NCI-H526 treated with DMSO at 0.1 percent for 48 hours (cell line): ENCODE data around the gene SCAANT1.

Source experiments
- DNase-seq: peaks from one replicate; lab custom pipeline; 2025; lab: John Stamatoyannopoulos, UW

Gene SCAANT1

GRCh38 chr3:63934041-63934866 lies 22.1 kb upstream of the SCAANT1 start:
- DNase-seq = no peak

GRCh38 chr3:63933459-63933858 lies 21.3 kb upstream of the SCAANT1 start:
- no peak for DNase-seq

- no peak for DNase-seq
Observed at GRCh38 chr3:63932509-63933212, 20.5 kb upstream of the SCAANT1 start.

GRCh38 chr3:63931290-63931689 lies 19.1 kb upstream of the SCAANT1 start:
- no peak for DNase-seq

GRCh38 chr3:63927422-63928280 lies 15.5 kb upstream of the SCAANT1 start:
- no peak for DNase-seq

GRCh38 chr3:63926309-63926708 lies 14.1 kb upstream of the SCAANT1 start:
- DNase-seq = no peak

- no peak for DNase-seq
Observed at GRCh38 chr3:63922491-63923199, 10.5 kb upstream of the SCAANT1 start.

- no peak for DNase-seq
Observed at GRCh38 chr3:63921741-63922482, 9.7 kb upstream of the SCAANT1 start.

GRCh38 chr3:63920001-63920400 lies 7.8 kb upstream of the SCAANT1 start:
- DNase-seq = no peak

GRCh38 chr3:63918321-63918720 lies 6.1 kb upstream of the SCAANT1 start:
- DNase-seq = no peak

GRCh38 chr3:63914312-63914711 lies 2.1 kb upstream of the SCAANT1 start:
- no peak for DNase-seq

- DNase-seq = no peak
Observed at GRCh38 chr3:63912768-63913588, 795 bp upstream of the SCAANT1 start.

GRCh38 chr3:63911509-63911872 lies 692 bp downstream of the SCAANT1 start:
- DNase-seq = no peak

GRCh38 chr3:63910891-63911290 lies 1.3 kb downstream of the SCAANT1 start:
- DNase-seq = no peak

GRCh38 chr3:63910001-63910400 lies 2.2 kb downstream of the SCAANT1 start:
- DNase-seq = no peak

GRCh38 chr3:63909431-63909830 lies 2.8 kb downstream of the SCAANT1 start:
- DNase-seq = no peak

GRCh38 chr3:63908776-63909175 lies 3.4 kb downstream of the SCAANT1 start:
- DNase-seq = no peak

- DNase-seq = no peak
Observed at GRCh38 chr3:63908081-63908736, 4.0 kb downstream of the SCAANT1 start.

- DNase-seq = no peak
Observed at GRCh38 chr3:63905731-63906620, 6.2 kb downstream of the SCAANT1 start.
